ENCODE data around the gene CASP7.

Gene CASP7

GRCh38 chr10:113764582-113764981, 84.9 kb downstream of the CASP7 start:
- TF ChIP-seq CTCF (IDR thresholded peaks at IDR 0.05; ENCODE audit: insufficient read depth, low read length, poor library complexity, severe bottlenecking) (no peak), EZH2phosphoT487 (conservative IDR thresholded peaks at IDR 0.05; ENCODE audit: low read length) (no peak)
- Histone ChIP-seq H3K27ac (ENCODE audit: low read depth, low read length) (no peak overlapping the region), H3K9me2 (replicated peaks; ENCODE audit: insufficient read depth, low read length) (no peaks in the 10 kb centered on the region), H3K4me3 (ENCODE audit: insufficient read depth, low read length, poor library complexity, severe bottlenecking) (no peak overlapping the region), H3K27me3 (ENCODE audit: low read length) (no peaks in the 10 kb centered on the region), H3K9ac (ENCODE audit: low read length) (no peak overlapping the region), H3K79me2 (ENCODE audit: insufficient read depth, low read length) (no peaks in the 10 kb centered on the region), H3K4me2 (ENCODE audit: low read depth, low read length, poor library complexity, severe bottlenecking) (no peak overlapping the region), H2AFZ (ENCODE audit: low read depth, low read length, severe bottlenecking) (no peak overlapping the region), H3K36me3 (ENCODE audit: low read length) (0 out of 2 replicates have a peak, but pooled peaks cover 4% of the 10 kb centered on the region), H3F3A (ENCODE audit: insufficient read depth) (no peaks in the 10 kb centered on the region), H4K20me1 (ENCODE audit: low read depth, low read length) (no peaks in the 10 kb centered on the region), H3K9me3 (ENCODE audit: insufficient read depth, low read length) (no peaks in the 10 kb centered on the region)

GRCh38 chr10:113765910-113766309, 86.2 kb downstream of the CASP7 start:
- Histone ChIP-seq H3K9ac (ENCODE audit: low read length) (no peak overlapping the region), H3K79me2 (ENCODE audit: insufficient read depth, low read length) (no peaks in the 10 kb centered on the region), H4K20me1 (ENCODE audit: low read depth, low read length) (no peaks in the 10 kb centered on the region), H3K9me3 (ENCODE audit: insufficient read depth, low read length) (no peaks in the 10 kb centered on the region), H3K4me3 (ENCODE audit: insufficient read depth, low read length, poor library complexity, severe bottlenecking) (no peak overlapping the region), H2AFZ (ENCODE audit: low read depth, low read length, severe bottlenecking) (no peak overlapping the region), H3F3A (ENCODE audit: insufficient read depth) (no peaks in the 10 kb centered on the region), H3K36me3 (ENCODE audit: low read length) (0 out of 2 replicates have a peak, but pooled peaks cover 4% of the 10 kb centered on the region), H3K27me3 (ENCODE audit: low read length) (no peaks in the 10 kb centered on the region), H3K27ac (ENCODE audit: low read depth, low read length) (no peak overlapping the region), H3K9me2 (replicated peaks; ENCODE audit: insufficient read depth, low read length) (no peaks in the 10 kb centered on the region), H3K4me2 (ENCODE audit: low read depth, low read length, poor library complexity, severe bottlenecking) (no peak overlapping the region)
- TF ChIP-seq EZH2phosphoT487 (conservative IDR thresholded peaks at IDR 0.05; ENCODE audit: low read length) (no peak), CTCF (IDR thresholded peaks at IDR 0.05; ENCODE audit: insufficient read depth, low read length, poor library complexity, severe bottlenecking) (no peak)

GRCh38 chr10:113767222-113767621, 87.5 kb downstream of the CASP7 start:
- H3F3A ChIP-seq (ENCODE audit: insufficient read depth): no peaks in the 10 kb centered on the region
- no peaks in the 10 kb centered on the region for H3K9me2 ChIP-seq (replicated peaks; ENCODE audit: insufficient read depth, low read length)
- no peak overlapping the region for H2AFZ ChIP-seq (ENCODE audit: low read depth, low read length, severe bottlenecking)
- H3K4me2 ChIP-seq (ENCODE audit: low read depth, low read length, poor library complexity, severe bottlenecking): no peak overlapping the region
- no peak overlapping the region for H3K4me3 ChIP-seq (ENCODE audit: insufficient read depth, low read length, poor library complexity, severe bottlenecking)
- H3K36me3 ChIP-seq (ENCODE audit: low read length): 0 out of 2 replicates have a peak, but pooled peaks cover 4% of the 10 kb centered on the region
- H3K9ac ChIP-seq (ENCODE audit: low read length): no peak overlapping the region
- TF ChIP-seq CTCF (IDR thresholded peaks at IDR 0.05; ENCODE audit: insufficient read depth, low read length, poor library complexity, severe bottlenecking) (no peak), EZH2phosphoT487 (conservative IDR thresholded peaks at IDR 0.05; ENCODE audit: low read length) (no peak)
- H3K79me2 ChIP-seq (ENCODE audit: insufficient read depth, low read length): no peaks in the 10 kb centered on the region
- no peaks in the 10 kb centered on the region for H3K27me3 ChIP-seq (ENCODE audit: low read length)
- no peaks in the 10 kb centered on the region for H3K9me3 ChIP-seq (ENCODE audit: insufficient read depth, low read length)
- no peaks in the 10 kb centered on the region for H4K20me1 ChIP-seq (ENCODE audit: low read depth, low read length)
- no peak overlapping the region for H3K27ac ChIP-seq (ENCODE audit: low read depth, low read length)

Measured in SU-DHL-6 (cell line).